NCI-H2081 treated with DMSO at 0.1 percent for 48 hours (cell line): ENCODE measurements around the gene ZNF664.

Source experiments
- DNase-seq: peaks from one replicate; lab custom pipeline; 2025; lab: John Stamatoyannopoulos, UW

Gene ZNF664

GRCh38 chr12:123972457-123973401, at the start of gene ZNF664, which contains the start of gene CCDC92:
TSS of gene ZNF664 (plus strand) at chr12:123973215. CDS start at chr12:124012145, 38,930 bp downstream.
TSS of gene CCDC92 (minus strand) at chr12:123972831. CDS start at chr12:123944305, 28,526 bp downstream.
- DNase-seq, result peak; percentile 55

GRCh38 chr12:123923927-123924326, 49.1 kb upstream of the ZNF664 start:
- no peak for DNase-seq

GRCh38 chr12:123924539-123924938, 48.5 kb upstream of the ZNF664 start:
- no peak for DNase-seq

GRCh38 chr12:123928274-123928865, 44.6 kb upstream of the ZNF664 start:
- no peak for DNase-seq

GRCh38 chr12:123928897-123929296, 44.1 kb upstream of the ZNF664 start:
- DNase-seq, result no peak

- DNase-seq, result no peak
Measured at GRCh38 chr12:123929946-123930583, 43.0 kb upstream of the ZNF664 start.

GRCh38 chr12:123931686-123932321, 41.2 kb upstream of the ZNF664 start:
- DNase-seq, result no peak

GRCh38 chr12:123933214-123933613, 39.8 kb upstream of the ZNF664 start:
- DNase-seq, result no peak

GRCh38 chr12:123934016-123934620, 38.9 kb upstream of the ZNF664 start:
- no peak for DNase-seq

- no peak for DNase-seq
Measured at GRCh38 chr12:123934829-123935228, 38.2 kb upstream of the ZNF664 start.

GRCh38 chr12:123935956-123936355, 37.1 kb upstream of the ZNF664 start:
- DNase-seq, result no peak

GRCh38 chr12:123936471-123936870, 36.5 kb upstream of the ZNF664 start:
- DNase-seq, result no peak

GRCh38 chr12:123936956-123937706, 35.9 kb upstream of the ZNF664 start:
- DNase-seq, result no peak

- DNase-seq, result no peak
Measured at GRCh38 chr12:123937707-123938591, 35.1 kb upstream of the ZNF664 start.

- DNase-seq, result no peak
Measured at GRCh38 chr12:123938679-123939480, 34.1 kb upstream of the ZNF664 start.

GRCh38 chr12:123939716-123940626, 33.0 kb upstream of the ZNF664 start:
- no peak for DNase-seq

GRCh38 chr12:123940627-123940966, 32.4 kb upstream of the ZNF664 start:
- no peak for DNase-seq

GRCh38 chr12:123941000-123941399, 32.0 kb upstream of the ZNF664 start:
- DNase-seq, result no peak
